ENCODE data around the gene AUTS2.

Gene AUTS2

GRCh38 chr7:70317356-70317755, 719.1 kb downstream of the AUTS2 start:
- in situ Hi-C loops (cut with MboI; ENCODE audit: low sequenced_read_pairs), result no loop called here

DNA sequence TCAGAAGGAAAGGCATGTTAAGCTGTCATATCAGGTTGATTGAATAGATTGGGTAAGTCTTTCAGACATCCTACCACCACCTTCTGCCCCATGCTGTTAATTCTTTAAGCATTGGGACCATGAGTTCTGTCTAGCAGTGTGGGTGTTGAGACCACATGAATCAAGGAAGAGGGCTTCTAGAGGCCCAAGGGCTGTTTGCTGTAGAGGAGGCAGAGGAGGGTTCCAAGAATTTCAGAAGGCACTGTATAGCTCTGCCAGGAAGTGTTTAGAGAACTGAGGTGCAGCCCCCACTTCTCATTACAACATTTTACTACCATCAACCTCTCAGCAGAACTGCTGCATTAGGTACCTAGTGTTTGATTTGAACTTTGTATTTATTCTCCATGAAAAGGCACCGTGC, 720.2 kb downstream of the AUTS2 start:
- in situ Hi-C loops (cut with MboI; ENCODE audit: low sequenced_read_pairs), result no loop called here

DNA sequence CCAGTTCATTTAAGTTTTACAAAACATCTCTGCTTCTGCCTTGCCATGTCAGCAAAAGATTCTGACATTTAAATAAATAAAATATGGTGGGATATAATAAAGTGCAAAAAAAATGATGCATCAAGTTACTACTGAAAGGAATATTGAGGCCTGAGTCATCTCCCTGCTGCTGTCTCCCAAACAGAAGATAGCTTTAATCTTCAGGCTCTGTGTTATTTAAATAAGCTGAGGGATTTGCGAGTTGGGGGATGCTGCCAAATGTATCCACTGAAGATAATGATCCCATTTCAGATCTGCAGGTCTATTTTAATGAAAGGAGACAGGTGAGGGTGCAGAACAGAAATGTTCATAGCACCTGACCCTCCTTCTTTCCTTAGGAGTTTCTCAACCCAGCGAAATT, 720.8 kb downstream of the AUTS2 start:
- in situ Hi-C loops (cut with MboI; ENCODE audit: low sequenced_read_pairs), result no loop called here

DNA sequence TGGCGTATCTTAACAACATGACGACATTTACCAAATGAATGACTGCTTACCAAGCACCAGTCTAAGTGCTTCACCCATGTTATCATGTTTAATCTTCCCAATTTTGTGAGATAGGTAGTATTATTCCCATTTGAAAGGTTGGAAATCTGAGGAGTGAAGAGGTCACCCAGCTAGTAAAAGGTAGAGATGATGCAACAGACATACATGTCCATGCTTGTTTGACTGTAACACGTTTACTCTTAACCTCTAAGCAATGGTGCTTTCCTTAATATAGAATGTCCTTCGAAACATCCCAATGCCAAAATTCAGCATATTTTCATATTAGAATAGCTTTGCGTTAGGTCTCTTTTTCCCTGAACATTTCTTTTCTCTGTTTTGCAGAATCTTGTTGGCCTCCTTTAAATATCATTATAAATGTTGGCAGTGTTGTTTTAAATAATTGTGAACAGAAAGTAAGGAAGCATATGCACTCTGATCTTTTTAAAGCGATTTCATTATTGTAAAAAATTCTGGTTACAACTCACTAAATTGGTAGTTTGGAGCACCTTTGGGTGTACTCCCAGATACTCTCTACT, 722.8 kb downstream of the AUTS2 start:
- in situ Hi-C loops (cut with MboI; ENCODE audit: low sequenced_read_pairs), result no loop called here

DNA sequence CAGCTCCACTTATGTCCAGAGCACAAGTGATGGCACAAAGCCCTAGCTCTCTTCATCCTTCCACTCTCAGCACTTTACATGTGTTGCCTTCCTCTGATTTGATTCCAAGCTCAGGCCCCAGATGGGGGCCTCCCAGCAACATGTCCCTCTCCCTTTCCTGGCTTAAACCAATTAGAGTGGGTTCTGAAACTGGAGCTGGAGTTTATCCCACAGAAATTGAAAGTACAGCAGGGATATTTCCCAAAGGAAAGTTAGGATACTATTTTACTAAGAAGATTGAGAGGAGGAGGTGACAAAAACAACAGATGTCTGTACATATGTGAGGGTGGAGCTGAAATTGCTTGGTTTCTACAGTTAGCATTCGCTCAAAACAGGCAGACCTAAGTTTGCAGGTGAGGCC, 724.6 kb downstream of the AUTS2 start:
- in situ Hi-C loops (cut with MboI; ENCODE audit: low sequenced_read_pairs), result no loop called here

- in situ Hi-C loops (cut with MboI; ENCODE audit: low sequenced_read_pairs), result no loop called here
These were observed 727.3 kb downstream of the AUTS2 start for GRCh38 chr7:70325509-70326101.

- in situ Hi-C loops (cut with MboI; ENCODE audit: low sequenced_read_pairs), result no loop called here
These were observed 736.0 kb downstream of the AUTS2 start for GRCh38 chr7:70334295-70334694.

DNA sequence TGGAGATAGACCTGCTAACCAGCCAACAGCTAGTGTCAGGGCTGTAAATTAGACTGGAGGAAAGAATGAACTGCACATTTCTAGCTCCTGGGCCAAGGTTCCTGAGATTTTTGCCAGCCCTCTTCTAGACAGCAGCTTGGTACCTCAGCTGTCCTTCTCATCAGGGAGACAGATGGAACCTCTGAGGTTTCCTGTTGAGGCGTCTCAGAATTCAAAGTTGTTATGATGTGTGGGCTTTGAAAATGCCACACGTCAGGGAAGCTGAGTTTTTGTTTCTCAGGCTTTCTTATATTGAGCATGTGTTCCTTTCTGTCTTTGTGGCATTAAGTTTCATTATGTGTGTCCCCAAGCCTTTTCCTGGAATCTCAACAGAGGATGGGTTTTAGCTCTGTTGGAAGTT, 736.6 kb downstream of the AUTS2 start:
- in situ Hi-C loops (cut with MboI; ENCODE audit: low sequenced_read_pairs), result no loop called here

DNA sequence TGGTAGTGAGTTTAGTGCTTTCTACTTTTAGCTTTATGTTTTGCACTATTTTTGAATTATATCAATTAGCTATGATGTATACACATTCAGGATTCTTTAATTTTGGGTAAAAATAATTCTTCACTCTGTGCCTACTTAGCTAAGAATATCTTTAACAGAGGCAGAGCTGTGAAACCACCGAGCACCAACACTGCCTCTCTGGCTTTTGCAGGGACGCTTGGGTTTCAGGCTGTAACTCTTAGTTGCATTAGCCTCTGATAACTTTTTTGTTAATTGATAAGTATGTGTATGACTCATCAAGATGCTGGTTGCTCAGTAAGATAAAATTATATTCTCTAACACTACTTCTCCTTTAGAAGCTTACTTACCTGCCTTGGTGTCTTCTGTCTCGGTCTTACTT, 738.3 kb downstream of the AUTS2 start:
- in situ Hi-C loops (cut with MboI; ENCODE audit: low sequenced_read_pairs), result no loop called here

DNA sequence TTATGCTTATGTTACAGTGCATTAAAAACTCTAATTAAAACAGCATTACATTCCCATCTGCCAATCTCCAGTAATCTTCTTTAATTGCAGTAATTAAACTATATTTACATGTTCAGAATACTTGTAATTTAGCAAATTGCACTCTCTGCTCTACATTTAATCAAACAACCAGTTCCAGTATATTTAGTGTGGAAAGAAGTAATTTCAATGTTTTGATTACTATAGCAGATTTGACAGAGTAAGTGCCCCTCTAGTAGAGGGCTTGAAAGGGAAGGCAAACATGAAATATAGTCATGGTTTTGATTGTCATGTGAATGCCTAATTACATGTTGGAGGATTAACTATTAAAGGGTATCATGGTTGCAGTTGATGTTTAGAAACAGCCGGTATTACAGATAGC, 739.7 kb downstream of the AUTS2 start:
- in situ Hi-C loops (cut with MboI; ENCODE audit: low sequenced_read_pairs), result no loop called here

DNA sequence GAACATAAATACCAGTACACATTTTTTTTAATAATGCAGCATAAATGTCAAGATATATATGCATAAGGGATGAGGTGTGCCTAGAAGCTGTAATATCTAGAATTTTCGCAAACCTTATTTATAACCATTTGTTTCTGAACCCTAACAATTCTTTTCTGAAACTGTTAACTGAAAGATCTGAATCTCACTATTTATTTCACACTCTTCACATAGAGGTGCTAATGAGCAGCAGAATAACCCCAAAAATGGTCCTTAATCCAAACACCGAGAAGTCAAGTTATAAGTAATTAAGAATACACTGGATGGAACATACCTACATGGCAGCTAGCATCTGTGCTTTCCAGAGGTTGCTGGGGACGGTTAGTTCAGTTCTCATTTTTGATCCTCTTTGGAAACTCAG, 742.0 kb downstream of the AUTS2 start:
- in situ Hi-C loops (cut with MboI; ENCODE audit: low sequenced_read_pairs), result no loop called here

- in situ Hi-C loops (cut with MboI; ENCODE audit: low sequenced_read_pairs), result no loop called here
These were observed 743.2 kb downstream of the AUTS2 start for GRCh38 chr7:70341446-70341845.

DNA sequence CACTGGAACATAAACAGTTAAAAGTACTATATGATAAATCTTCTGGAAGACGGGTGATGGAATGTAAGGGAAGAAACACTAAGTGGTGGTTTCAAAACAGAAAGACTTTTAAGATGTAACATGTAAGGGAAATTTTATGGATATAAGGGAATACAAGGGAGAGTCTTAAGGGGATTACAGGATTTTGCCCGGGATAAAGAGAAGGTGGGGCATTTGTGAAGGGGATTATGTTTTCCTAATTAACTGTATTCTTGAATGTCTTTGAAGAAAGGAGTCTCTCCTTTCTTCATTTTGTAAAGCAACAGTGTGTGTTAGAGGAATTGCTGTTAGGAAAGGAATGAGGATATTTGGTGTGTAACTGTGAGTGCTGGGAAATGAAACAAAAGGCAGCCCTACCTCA, 745.2 kb downstream of the AUTS2 start:
- in situ Hi-C loops (cut with MboI; ENCODE audit: low sequenced_read_pairs), result no loop called here

DNA sequence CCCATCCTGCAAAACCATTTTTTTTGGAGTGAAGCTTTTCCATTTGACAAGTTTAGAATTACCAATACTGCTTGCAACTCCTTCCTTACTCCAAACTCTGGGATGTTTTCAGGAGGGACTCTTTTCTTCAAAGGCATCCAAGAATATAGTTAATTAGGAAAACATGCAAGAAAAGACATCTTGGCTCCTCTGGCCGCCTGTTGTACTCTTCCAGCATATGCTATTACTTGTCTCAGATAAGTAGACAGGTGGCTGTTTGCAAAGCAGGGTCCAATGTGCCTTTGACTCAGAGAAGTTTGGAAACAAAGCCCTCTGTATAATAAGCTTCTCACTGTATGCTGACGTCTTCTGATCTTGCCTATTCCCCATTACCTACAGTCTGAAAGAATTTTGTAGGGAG, 746.5 kb downstream of the AUTS2 start:
- in situ Hi-C loops (cut with MboI; ENCODE audit: low sequenced_read_pairs), result no loop called here

DNA sequence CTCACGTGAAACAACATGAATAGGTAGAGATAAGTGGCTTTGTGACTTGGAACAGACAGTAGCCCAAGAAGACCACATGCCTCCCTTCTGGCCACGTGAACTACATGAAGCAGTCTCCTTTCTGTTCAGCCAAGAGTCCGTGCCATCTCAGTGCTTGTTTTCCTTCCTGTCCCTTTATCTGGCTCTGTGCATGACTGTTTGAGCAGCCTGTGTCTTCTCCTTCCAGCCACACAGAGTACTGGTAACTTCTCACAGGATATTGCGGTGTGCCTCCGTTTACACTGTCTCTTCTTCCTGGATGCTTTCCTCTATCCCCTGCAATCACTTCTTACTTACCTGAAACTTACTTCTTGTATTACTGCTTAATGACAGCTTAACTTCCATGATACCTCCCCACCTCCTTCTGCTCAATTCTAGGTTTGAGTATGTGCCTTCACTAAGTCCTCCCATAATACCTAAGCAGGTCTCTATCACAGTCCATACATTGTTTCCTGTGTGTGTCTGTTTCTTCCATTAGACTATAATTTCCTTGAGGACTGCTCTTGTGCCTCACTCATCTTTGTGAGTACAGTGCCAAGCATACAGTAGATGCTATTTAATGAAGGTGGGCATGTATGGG, 748.7 kb downstream of the AUTS2 start:
- in situ Hi-C loops (cut with MboI; ENCODE audit: low sequenced_read_pairs), result no loop called here

- in situ Hi-C loops (cut with MboI; ENCODE audit: low sequenced_read_pairs), result no loop called here
These were observed 749.4 kb downstream of the AUTS2 start for GRCh38 chr7:70347463-70348254.

DNA sequence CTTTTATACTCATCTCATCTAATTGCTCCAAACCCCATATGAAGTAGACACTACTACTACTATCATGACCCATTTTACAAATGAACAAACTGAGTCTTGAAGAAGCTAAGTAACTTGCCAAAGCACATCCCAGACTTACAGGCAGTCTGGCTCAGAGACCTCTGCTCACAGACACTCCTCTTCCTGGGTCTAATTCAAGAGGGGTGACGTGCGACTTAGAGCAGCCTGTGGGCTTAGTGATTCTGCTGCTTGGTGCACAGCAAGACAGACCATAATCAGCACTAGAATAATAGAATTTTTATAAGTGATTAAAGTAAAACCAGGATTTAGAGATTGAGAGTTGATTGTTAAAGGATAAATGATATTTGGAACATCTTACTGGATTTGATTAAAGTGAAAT, 750.8 kb downstream of the AUTS2 start:
- in situ Hi-C loops (cut with MboI; ENCODE audit: low sequenced_read_pairs), result no loop called here

DNA sequence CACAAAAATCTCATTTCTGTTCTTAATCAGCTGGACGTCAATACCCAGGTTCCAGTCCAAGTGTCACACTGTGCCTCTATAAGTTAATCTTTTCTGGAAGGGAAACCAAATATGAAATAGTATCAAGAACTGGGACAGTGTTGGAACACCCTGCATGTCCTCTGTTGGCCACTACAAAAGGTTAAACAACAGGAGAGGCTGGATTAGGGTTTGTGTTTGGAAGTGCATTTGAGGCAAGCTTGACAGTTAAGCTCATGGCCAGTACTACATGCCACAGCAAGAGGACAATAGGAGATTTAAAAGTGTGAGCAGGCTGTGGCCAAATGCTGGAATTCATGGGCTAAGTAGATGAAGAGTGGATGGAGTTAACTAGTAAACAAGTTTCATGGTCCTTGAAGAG, 751.5 kb downstream of the AUTS2 start:
- in situ Hi-C loops (cut with MboI; ENCODE audit: low sequenced_read_pairs), result no loop called here

DNA sequence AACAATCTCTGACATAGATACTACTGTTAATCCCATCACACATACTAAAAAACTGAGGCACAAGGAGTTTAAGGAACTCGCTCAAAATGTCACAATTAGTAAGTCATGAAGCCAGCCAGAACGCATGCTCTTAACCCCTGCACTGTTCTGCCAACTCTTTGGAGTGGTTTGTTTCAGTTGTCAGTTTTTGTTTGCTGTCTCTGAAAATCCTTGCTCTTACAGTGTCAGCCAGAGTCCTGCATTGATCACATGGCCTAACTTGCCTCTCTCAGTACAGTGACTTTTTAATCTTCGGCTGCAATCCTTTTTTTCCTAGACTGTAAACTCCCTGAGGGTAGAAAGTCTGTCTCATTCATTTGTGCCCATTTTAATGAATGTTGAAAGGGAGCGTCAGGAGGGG, 753.8 kb downstream of the AUTS2 start:
- in situ Hi-C loops (cut with MboI; ENCODE audit: low sequenced_read_pairs), result no loop called here

- in situ Hi-C loops (cut with MboI; ENCODE audit: low sequenced_read_pairs), result no loop called here
These were observed 754.6 kb downstream of the AUTS2 start for GRCh38 chr7:70352906-70353305.

GRCh38 chr7:70353330-70353945, 755.2 kb downstream of the AUTS2 start:
- in situ Hi-C loops (cut with MboI; ENCODE audit: low sequenced_read_pairs), result no loop called here

GRCh38 chr7:70353946-70354335, 755.7 kb downstream of the AUTS2 start:
- in situ Hi-C loops (cut with MboI; ENCODE audit: low sequenced_read_pairs), result no loop called here
